ENCODE results near the gene RNASE7.

Gene RNASE7

GRCh38 chr14:21084998-21085853, 43.1 kb downstream of the RNASE7 start:
- DNase-seq, result no peak

GRCh38 chr14:21086908-21087293, 44.7 kb downstream of the RNASE7 start:
- no peak for DNase-seq

GRCh38 chr14:21087294-21088091, 45.3 kb downstream of the RNASE7 start:
- DNase-seq, result peak in 46 of 58 donors; percentile 7 to 87 (median 55)

GRCh38 chr14:21088687-21089086, 46.5 kb downstream of the RNASE7 start:
- no peak for DNase-seq

- no peak for DNase-seq
Observed at GRCh38 chr14:21089271-21089670, 47.1 kb downstream of the RNASE7 start.

- DNase-seq, result no peak
Observed at GRCh38 chr14:21089877-21090193, 47.7 kb downstream of the RNASE7 start.

- DNase-seq, result peak in 4 of 58 donors; percentile 4 to 21 (median 15)
Observed at GRCh38 chr14:21090194-21090939, 48.2 kb downstream of the RNASE7 start.

- DNase-seq, result no peak
Observed at GRCh38 chr14:21090940-21091663, 48.9 kb downstream of the RNASE7 start.

GRCh38 chr14:21091821-21092272, 49.7 kb downstream of the RNASE7 start:
- no peak for DNase-seq

- DNase-seq, result peak in 53 of 58 donors; percentile 7 to 84 (median 59)
Observed at GRCh38 chr14:21092273-21093011, 50.3 kb downstream of the RNASE7 start.

GRCh38 chr14:21093018-21093417, 50.9 kb downstream of the RNASE7 start:
- DNase-seq, result no peak

Measured in anterior cingulate cortex (tissue), 58 donors.